SKM-1 treated with dmso at 0.1 percent for 144 hours (cell line): Measurements from ENCODE around the gene PRR12.

Experiments used
- DNase-seq: peaks from one replicate; lab custom pipeline; 2025; ENCODE audit not compliant: unreplicated experiment; lab: John Stamatoyannopoulos, UW

PRR12 gene

DNA sequence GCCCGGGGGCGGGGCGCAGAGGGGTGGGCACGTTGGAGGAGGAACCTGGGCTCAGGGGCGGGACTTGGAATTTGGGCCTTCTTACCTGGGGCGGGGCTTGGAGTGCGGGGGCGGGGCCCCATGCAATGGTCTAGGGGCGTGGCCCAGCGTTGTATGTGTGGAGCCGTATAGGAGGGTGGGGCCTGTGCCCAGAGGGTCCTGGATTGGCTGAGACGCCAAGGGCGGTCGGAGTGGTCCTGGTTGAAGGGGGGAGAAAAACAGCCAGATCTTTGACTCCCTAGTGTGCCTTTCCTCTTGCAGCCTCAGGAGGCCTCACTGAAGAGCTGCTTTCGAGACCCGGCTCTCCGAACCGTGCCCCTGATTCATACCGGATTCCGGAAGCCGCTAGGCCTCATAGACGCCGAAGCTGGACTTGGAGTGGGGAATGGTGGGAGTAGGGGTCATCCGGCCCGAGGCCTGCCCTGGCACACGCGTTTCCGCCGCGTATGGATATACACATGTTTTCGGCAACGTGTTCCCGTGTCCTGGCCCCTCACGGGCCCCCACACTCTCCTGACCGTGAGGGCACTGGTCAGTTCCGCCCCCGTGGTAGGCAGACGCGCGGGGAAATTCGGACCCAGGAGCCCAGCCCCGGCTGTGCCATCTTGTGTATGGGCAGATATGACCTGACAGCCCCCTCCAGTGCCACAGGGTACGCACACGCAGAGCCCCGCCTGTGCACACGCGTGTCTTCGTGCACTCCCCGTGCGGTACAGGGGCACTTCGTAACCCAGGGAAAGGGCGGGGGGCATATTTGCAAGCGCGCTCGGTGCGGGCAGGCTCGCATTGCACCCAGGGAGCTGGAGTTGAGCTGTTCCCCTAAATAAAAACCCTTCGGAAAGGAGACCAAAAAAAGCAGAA, 661 bp upstream of the PRR12 start:
- DNase-seq = peak; percentile 83

DNA sequence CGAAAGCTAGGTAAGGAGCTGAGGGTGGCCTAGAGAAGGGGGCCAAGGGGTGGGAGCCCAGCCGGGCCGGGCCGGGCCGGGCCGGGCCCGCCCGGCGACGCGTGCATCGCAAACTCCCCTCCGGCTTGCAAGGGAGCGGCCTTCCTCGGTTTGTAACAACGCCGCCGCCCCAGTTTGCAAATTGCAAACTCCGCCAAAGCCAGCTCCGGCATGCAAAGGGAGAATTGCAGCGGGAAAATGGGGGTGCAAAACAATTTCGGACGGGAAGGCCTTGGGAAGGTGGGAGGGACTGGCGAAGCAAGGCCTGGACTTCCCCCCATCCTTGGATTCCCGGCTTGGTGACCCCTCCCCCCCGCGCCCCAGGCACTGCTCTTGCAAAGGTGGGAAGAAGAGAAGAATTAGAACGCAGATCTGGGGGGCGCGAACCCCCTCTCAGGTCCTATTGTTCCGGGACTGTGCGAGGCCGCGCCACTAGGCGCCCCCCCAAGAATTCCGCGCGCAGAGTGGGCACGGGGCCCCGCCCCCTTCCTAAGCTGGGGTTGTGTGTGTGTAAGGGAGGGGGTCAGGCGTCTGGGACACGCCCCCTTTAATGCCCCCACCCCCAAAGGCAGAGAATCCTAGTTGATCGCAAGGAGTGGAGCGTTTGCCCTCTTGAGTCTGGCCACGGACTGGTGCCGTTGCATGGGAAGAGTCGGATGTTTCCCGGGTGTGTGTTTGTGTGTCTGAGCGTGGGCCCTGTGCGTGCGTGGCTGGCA, 926 bp downstream of the PRR12 start:
- DNase-seq = no peak

DNA sequence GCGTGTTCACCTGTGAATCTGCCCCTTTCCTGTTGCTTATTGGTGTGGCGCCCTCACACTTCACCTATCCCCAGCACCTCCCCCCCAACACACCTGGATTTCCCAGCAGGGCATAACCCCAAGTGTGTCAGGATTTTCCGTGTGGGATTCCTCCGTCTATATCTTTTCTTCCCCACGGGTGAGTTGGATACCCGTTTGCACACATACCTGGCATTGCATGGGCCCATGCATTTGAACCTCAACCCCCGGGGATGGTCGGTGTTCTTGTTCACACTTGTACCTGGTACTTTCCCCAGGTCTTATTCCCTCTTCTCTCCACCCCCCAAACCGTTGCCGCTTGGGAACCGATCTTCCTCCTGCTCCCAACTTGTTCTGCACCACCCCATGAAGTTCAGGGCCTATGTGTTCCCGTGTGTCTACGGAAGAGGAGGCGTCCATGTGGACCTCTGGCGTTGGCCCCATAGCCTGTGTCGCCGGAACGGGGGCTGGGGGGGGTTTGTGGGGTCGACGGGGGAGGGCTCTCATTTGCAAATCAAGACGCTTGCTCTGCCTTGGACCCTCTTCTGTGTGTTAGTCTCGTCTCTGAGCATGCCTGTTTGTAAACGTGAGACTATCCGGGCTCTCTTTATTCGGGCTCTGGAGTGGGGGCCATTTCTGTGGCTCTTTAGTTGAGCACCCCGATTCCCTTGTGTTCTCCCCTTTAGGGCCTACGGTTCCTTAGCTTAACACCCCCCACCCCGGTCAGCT, 1.7 kb downstream of the PRR12 start:
- DNase-seq = no peak

DNA sequence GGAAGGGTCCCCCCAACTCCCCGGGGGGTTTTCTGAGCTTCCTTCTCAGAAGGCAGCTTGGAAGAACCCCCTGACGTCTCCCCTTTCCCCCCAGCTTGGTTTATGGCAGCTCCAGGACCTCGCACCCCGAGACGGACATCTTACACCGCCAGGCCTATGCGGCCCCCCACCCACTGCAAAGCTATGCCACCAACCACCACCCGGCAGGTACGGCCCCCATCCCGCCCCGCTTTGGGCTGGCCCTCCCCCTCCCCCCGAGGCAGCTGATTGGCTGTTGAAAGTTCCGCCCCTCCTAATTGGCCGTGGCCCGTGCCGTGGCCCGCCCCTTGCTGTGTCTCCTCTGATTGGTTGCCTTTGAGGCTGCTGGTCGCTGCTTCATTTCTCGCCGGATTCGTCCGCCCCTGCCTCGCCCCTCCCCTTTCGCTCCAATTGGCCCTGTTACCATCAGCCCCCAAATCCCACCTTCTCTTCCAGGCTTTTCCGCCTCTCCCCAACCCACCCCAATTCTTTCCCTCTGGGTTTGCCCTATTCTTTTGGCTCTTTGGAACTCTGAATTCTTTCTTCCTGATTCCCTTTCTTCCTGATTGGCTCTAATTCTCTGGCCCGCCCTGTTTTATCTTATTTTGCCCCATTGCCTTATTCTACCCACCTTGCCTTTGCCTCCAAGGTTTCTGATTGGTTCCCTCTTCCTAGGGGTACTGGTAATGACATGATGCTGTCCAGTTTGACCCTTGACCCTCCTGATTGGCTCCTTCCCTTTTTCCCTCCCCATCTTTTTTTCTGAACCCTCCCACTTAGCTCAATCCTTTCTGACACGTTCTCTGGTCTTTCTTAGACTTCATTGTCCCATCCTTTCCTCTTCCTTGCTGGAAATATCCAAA, 2.5 kb downstream of the PRR12 start:
- no peak for DNase-seq

DNA sequence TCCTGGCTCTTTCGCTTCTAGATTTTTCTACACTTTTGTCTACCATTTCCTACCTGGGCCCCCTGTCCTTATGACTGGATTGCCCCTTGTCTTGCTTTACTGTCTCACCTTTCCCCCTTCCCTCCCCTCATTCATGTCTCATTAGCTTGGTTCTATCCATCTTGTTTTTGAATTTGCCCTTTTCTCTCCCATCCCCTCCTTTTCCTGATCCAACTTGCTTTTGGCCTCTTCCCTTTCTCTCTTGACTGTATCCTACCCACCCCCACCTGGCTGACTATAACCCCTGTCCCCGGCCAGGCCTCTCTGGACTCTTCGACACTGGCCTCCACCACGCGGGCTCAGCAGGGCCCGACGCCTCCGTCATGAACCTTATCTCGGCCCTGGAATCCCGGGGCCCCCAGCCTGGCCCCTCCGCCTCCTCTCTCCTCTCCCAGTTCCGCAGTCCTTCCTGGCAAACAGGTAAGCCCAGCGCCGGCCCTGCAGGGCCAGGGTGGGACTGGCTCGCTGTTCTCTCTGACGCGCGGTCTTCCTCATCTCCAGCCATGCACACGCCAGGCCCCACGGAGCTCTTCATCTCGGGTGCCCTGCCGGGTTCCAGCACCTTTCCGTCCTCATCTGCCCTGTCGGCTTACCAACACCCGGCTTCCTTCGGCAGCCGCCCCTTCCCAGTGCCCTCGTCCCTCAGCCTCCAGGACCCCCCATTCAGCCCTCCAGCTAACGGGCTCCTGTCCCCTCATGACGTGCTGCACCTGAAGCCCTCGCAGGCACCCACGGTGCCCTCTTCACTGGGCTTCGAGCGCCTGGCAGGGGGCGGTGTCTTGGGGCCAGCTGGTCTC, 3.4 kb downstream of the PRR12 start:
- no peak for DNase-seq

DNA sequence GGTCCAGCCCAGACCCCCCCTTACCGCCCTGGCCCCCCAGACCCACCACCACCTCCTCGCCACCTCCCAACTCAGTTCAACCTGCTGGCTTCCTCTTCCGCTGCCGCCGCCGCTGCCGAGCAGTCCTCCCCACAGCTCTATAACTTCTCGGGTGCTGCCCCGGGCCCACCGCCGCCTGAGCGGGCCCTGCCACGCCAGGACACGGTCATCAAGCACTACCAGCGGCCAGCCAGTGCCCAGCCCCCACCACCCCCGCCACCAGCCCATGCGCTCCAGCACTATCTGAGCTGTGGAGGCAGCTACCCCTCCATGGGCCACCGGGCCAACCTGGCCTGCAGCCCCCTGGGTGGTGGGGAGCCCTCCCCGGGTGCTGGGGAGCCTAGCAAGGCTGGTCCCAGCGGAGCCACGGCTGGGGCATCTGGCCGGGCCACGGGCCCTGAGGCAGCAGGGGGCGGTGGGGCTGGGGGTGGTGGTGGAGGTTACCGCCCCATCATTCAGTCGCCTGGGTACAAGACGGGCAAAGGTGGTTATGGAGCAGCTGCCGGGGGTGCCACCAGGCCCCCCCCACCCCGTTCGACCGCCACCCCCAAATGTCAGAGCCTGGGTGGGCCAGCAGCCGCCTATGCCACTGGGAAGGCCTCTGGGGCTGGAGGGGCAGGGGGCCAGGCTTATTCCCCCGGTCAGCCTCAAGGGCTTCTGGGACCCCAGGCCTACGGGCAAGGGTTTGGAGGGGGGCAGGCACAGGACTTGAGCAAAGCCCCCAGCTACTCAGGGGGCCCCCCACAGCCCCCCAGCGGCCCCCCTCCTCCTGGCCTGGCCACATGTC, 4.2 kb downstream of the PRR12 start:
- no peak for DNase-seq

DNA sequence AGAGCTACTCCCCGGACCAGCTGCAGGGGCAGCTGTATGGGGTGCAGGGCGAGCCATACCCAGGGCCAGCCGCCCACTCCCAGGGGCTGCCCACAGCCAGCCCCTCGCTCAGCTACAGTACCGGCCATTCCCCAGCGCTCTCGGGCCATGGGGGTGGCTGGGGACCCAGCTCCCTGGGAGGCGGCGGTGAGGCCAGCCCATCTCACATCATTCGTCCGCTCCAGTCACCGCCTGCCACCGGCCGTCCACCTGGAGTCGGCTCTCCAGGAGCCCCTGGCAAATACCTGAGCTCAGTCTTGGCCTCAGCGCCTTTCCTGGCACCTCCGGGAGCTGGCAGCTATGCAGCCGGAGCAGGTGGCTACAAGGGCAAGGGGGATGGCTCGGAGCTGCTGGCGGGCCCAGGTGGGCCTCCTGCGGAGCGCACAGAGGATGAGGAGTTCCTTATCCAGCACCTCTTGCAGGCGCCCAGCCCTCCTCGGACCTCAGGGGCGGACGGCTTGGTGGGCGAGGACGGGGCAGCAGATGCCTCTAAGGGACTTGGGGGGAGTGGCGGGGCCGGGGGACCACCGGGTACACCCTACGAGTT, 4.9 kb downstream of the PRR12 start:
- no peak for DNase-seq

DNA sequence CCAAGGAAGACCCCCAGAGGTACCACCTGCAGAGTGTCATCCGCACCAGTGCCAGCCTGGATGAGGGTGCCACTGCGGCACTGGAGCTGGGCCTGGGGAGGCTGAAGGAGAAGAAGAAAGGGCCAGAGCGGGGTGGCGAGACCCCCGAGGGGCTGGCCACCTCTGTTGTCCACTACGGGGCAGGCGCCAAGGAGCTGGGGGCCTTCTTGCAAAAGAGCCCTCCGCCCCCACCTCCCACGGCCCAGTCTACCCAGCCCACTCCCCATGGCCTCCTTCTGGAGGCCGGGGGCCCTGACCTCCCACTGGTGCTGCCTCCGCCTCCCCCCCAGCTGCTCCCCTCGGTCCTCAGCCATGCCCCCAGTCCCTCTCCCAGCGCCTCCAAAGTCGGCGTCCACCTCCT, 5.4 kb downstream of the PRR12 start:
- DNase-seq = no peak

DNA sequence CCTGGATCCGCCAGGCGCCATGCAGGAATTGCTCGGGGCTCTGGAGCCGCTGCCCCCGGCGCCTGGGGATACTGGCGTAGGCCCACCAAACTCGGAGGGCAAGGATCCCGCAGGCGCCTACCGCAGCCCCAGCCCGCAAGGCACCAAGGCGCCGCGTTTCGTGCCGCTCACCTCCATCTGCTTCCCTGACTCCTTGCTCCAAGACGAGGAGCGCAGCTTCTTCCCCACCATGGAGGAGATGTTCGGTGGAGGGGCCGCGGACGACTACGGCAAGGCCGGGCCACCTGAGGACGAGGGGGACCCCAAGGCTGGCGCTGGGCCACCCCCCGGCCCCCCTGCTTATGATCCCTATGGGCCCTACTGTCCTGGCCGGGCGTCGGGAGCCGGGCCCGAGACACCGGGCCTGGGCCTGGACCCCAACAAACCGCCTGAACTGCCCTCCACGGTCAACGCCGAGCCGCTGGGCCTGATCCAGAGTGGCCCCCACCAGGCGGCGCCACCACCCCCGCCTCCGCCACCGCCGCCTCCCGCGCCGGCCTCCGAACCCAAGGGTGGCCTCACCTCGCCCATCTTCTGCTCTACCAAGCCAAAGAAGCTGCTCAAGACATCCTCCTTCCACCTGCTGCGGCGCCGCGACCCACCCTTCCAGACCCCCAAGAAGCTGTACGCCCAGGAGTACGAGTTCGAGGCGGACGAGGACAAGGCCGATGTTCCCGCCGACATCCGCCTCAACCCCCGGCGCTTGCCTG, 6.1 kb downstream of the PRR12 start:
- no peak for DNase-seq

DNA sequence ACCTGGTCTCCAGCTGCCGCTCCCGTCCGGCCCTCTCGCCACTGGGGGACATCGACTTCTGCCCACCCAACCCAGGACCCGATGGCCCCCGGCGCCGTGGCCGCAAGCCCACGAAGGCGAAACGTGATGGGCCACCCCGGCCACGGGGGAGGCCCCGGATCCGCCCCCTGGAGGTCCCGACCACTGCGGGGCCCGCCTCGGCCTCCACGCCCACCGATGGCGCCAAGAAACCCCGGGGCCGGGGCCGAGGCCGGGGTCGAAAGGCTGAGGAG, 6.7 kb downstream of the PRR12 start:
- DNase-seq = no peak

DNA sequence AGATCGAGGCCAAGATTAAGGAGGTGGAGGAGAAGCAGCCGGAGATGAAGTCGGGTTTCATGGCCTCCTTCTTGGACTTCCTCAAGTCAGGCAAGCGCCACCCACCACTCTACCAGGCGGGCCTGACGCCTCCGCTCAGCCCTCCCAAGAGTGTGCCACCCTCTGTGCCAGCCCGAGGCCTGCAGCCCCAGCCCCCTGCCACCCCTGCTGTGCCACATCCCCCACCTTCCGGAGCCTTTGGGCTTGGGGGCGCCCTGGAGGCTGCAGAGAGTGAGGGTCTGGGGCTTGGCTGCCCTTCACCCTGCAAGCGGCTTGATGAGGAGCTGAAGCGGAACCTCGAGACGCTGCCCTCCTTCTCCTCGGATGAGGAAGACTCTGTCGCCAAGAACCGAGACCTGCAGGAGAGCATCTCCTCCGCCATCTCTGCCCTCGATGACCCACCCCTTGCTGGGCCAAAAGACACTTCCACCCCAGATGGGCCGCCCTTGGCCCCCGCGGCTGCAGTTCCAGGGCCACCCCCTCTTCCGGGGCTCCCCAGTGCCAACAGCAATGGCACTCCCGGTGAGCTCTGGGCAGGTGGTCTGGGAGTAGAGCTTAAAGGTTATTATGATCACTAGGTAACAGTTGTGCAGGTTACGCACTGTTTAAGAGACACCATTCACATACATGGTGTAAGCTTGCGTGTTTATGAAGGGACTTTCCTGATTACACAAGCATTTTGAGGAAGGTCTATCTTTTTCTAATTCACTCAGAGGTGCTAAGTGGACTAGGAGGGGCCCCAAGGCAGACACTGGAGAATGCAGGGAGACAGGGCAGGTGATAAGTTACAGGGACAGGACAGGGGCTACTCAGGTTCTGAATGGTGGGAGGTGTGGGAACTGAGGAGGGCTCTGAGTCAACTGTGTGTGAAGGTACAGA, 8.7 kb downstream of the PRR12 start:
- no peak for DNase-seq

DNA sequence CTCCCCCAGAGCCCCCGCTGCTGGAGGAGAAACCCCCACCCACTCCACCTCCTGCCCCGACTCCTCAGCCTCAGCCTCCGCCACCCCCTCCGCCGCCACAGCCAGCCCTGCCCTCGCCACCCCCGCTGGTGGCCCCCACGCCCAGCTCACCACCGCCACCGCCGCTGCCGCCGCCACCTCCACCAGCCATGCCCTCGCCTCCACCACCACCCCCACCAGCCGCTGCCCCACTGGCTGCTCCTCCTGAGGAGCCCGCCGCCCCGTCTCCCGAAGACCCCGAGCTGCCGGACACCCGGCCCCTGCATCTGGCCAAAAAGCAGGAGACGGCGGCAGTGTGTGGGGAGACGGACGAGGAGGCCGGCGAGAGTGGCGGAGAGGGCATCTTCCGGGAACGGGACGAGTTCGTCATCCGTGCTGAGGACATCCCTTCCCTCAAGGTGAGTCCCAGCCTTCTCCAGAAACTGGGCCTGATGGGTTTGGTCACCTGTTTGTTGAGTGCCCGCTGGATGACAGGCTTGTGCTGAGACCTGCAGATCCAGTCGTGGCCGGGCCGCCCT, 10.6 kb downstream of the PRR12 start:
- DNase-seq = no peak

DNA sequence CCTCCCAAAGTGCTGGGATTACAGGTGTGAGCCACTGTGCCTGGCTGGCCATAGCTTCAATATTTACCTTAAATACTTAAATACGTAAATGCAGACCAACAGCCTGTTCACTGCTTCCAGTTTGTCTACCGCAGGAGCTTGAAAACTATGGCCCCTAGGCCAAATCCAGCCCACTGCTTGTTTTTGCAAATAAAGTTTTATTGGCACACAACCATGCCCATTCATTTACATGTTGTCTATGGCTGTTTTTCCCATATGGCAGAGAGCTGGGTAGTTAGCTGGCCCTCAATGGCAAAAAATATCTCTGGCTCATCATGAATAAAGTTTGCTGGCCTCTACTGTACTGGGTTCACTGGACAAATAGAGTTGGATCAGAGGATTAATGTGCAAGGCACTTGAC, 11.8 kb downstream of the PRR12 start:
- no peak for DNase-seq

DNA sequence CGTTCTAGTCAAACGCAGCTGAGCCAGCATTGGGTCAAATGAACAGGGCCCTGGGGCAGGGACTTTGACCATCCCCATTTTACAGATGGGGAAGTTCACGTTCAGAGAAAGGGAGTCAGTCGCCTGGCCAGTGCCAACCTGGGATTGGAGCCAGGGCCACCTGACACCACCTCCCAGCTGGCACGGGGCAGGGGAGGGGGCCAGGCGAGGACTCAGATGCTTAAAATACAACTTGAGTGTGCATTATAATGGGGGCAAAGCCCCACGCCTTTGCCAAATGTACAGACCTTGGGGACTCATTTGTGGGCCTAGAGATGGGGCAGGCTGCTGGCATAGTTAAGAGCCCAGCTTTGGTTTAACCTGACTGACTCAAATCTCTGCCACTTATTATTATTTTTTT, 14.6 kb downstream of the PRR12 start:
- DNase-seq = no peak

DNA sequence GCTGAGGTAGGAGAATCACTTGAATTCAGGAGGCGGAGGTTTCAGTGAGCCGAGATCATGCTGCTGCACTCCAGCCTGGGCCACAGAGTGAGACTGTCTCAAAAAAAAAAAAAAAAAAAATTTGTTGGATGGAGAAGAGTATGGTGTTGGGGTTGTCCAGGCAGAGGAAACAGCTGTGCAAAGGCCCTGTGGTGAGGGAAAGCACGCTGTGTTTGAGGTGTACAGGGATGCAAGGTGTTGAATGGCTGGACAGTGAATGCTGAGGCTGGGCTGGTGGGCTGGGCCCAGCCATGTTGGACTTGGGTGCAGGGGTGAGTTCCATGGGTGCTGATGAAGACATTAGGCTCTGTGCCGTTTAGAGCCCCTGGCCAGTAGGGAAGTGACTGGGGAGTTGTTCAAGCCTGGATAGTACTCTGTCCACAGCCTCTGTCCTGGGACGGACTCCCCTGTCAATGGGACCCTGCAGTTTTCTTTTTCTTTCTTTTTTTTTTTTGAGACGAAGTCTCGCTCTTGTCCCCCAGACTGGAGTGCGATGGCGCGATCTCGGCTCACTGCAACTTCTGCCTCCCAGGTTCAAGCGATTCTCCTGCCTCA, 18.6 kb downstream of the PRR12 start:
- no peak for DNase-seq

DNA sequence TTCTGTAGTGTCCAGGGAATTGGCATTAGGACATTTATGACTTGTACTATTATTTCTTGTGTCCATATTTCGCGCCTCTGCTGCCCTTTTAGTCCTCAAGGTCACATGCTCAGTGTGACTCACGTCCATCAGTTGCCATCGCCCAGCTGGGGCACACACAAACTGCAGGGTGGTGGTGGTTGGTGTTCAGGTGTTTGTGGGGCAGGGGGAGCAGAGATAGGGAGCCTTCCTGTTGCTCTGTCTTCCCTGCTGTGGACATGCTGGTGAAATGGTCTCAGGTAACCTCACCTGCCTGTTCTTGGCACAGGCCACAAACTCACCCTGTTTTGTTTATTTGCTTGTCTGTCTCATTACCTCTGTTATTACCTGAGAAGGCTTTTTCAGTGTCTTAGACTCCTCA, 22.4 kb downstream of the PRR12 start:
- DNase-seq = no peak
